SK-N-SH (cell line): Measurements from ENCODE around the gene EBF3. TPM values are rescaled to one million over a fixed set of nuclear protein-coding genes. Genes with fewer than 3 reads are reported as not detected.

Experiments
- CTCF ChIA-PET: fragments of 300-600, 350-600 bp; formaldehyde crosslinking; extraction: SDS; loops from one replicate; lab custom pipeline; 2021; lab: Yijun Ruan, JAX
- POLR2A ChIA-PET: fragments of 350-600 bp; sonication (Branson Sonifier 250); formaldehyde crosslinking; extraction: SDS; loops from one replicate; lab custom pipeline; 2020; ENCODE audit warnings: antibody characterized with exemption, inconsistent platforms; lab: Yijun Ruan, JAX
- DNase-seq: peaks from one replicate; pipeline ENCODE4 v3.0.0; 2012
- H2AFZ ChIP-seq: fragments of 200-600 bp; sonication (generic); 2 replicates; pipeline ENCODE4 v1.8.1; 2016; ENCODE audit warnings: antibody characterized with exemption, mild to moderate bottlenecking, low read depth
- H3F3A ChIP-seq: fragments of 200-600 bp; sonication (generic); replicated peaks from 2 replicates; pipeline ENCODE3; 2016; ENCODE audit warnings: antibody characterized with exemption, mild to moderate bottlenecking; ENCODE audit not compliant: insufficient read depth
- H3K27ac ChIP-seq, 2 experiments: fragments of 200-500 bp in 1 of 2; fragments of 200-600 bp in 1 of 2; sonication (Bioruptor generic) in 1 of 2; sonication (generic), shearing (Covaris generic) in 1 of 2; 2 replicates each; pipeline versions ENCODE4 v1.5.1 to v1.6.1; 2014 to 2016; ENCODE audit warnings: low read depth in 2 of 2, inconsistent platforms in 1 of 2, low read length in 1 of 2, mild to moderate bottlenecking in 1 of 2, mixed read lengths in 1 of 2
- H3K27me3 ChIP-seq: fragments of 200-600 bp; sonication (generic), shearing (Covaris generic); 2 replicates; pipeline ENCODE4 v1.6.1; 2016; ENCODE audit warnings: mixed run types; ENCODE audit not compliant: insufficient read depth
- H3K36me3 ChIP-seq, 2 experiments: fragments of 200-500 bp in 1 of 2; fragments of 200-600 bp in 1 of 2; sonication (Bioruptor generic) in 1 of 2; sonication (generic) in 1 of 2; replicated peaks in 1 of 2; 2 replicates each; pipeline versions ENCODE3 to v1.5.1; 2014 to 2016; ENCODE audit warnings: low read length in 1 of 2, mild to moderate bottlenecking in 1 of 2; ENCODE audit not compliant: insufficient read depth in 2 of 2, control insufficient read depth in 1 of 2
- H3K4me1 ChIP-seq, 2 experiments: fragments of 200-500 bp in 1 of 2; fragments of 200-600 bp in 1 of 2; sonication (Bioruptor generic) in 1 of 2; sonication (generic), shearing (Covaris generic) in 1 of 2; 2 replicates each; pipeline versions ENCODE4 v1.5.1 to v1.6.1; 2014 to 2016; ENCODE audit warnings: low read depth in 1 of 2, low read length in 1 of 2, mixed run types in 1 of 2; ENCODE audit not compliant: insufficient read depth in 2 of 2, control insufficient read depth in 1 of 2
- H3K4me2 ChIP-seq: fragments of 200-600 bp; sonication (generic), shearing (Covaris generic); 2 replicates; pipeline ENCODE4 v1.6.1; 2017; ENCODE audit warnings: mixed run types
- H3K4me3 ChIP-seq, 2 experiments: fragments of 200-500 bp in 1 of 2; fragments of 200-600 bp in 1 of 2; sonication (Bioruptor generic) in 1 of 2; sonication (generic), shearing (Covaris generic) in 1 of 2; 2 replicates each; pipeline versions ENCODE4 v1.5.1 to v1.8.1; 2014 to 2016; ENCODE audit warnings: low read depth in 2 of 2, inconsistent platforms in 1 of 2, low read length in 1 of 2, mild to moderate bottlenecking in 1 of 2, mixed read lengths in 1 of 2, moderate library complexity in 1 of 2
- H3K79me2 ChIP-seq: fragments of 200-600 bp; sonication (generic); 2 replicates; pipeline ENCODE4 v1.8.1; 2017; ENCODE audit warnings: mild to moderate bottlenecking; ENCODE audit not compliant: insufficient read depth
- H3K9ac ChIP-seq: fragments of 200-600 bp; sonication (generic); 2 replicates; pipeline ENCODE4 v1.6.1; 2017; ENCODE audit warnings: mixed run types
- H3K9me2 ChIP-seq: fragments of 200-600 bp; sonication (generic); 2 replicates; pipeline ENCODE4 v1.6.1; 2017; ENCODE audit warnings: mixed run types
- H3K9me3 ChIP-seq: fragments of 200-600 bp; sonication (generic); 2 replicates; pipeline ENCODE4 v1.6.1; 2017; ENCODE audit warnings: mixed run types, mild to moderate bottlenecking, moderate library complexity
- H4K20me1 ChIP-seq: fragments of 200-600 bp; sonication (generic); 2 replicates; pipeline ENCODE4 v1.6.1; 2017; ENCODE audit warnings: mild to moderate bottlenecking, mixed run types; ENCODE audit not compliant: insufficient read depth
- CHD2 ChIP-seq: fragments of 150-350 bp; IDR thresholded peaks from 2 replicates; pipeline ENCODE4 v1.6.1; 2018; ENCODE audit warnings: low read length; ENCODE audit not compliant: partially characterized antibody
- ELF1 ChIP-seq: IDR thresholded peaks from 2 replicates; pipeline ENCODE4 v1.4.0; 2012
- EP300 ChIP-seq, 2 experiments: IDR thresholded peaks; 2 replicates each; pipeline versions ENCODE4 v1.4.0 to v1.6.1; 2012; ENCODE audit warnings: borderline replicate concordance in 1 of 2, low read depth in 1 of 2, low read length in 1 of 2
- EZH2phosphoT487 ChIP-seq: fragments of 200-600 bp; sonication (generic); IDR thresholded peaks from 2 replicates; pipeline ENCODE4 v1.6.1; 2017; ENCODE audit warnings: low read depth, mixed run types, mild to moderate bottlenecking, antibody characterized with exemption, moderate library complexity, borderline replicate concordance
- FOXJ3 ChIP-seq: sonication (generic); formaldehyde crosslinking; IDR thresholded peaks from 2 replicates; pipeline ENCODE4 v1.5.1; 2020; ENCODE audit warnings: mild to moderate bottlenecking, missing genetic modification reagents
- FOXM1 ChIP-seq: IDR thresholded peaks from 2 replicates; pipeline ENCODE4 v1.4.0; 2012; ENCODE audit warnings: low read depth, mild to moderate bottlenecking
- GABPA ChIP-seq: IDR thresholded peaks from 2 replicates; pipeline ENCODE4 v1.4.0; 2012; ENCODE audit warnings: low read depth, mild to moderate bottlenecking
- GATA2 ChIP-seq: sonication (generic); formaldehyde crosslinking; IDR thresholded peaks from 2 replicates; pipeline ENCODE4 v1.5.0; 2020; ENCODE audit warnings: mild to moderate bottlenecking, missing genetic modification reagents
- JUND ChIP-seq: IDR thresholded peaks from 2 replicates; pipeline ENCODE4 v1.4.0; 2012
- MEF2A ChIP-seq: IDR thresholded peaks from 2 replicates; pipeline ENCODE4 v1.4.0; 2012; ENCODE audit warnings: low read depth, borderline replicate concordance
- MXI1 ChIP-seq: IDR thresholded peaks from 2 replicates; pipeline ENCODE4 v1.6.1; 2012; ENCODE audit warnings: mild to moderate bottlenecking, low read depth, low read length, improper control_type of control experiment
- NRF1 ChIP-seq: IDR thresholded peaks from 2 replicates; pipeline ENCODE4 v1.6.1; 2012; ENCODE audit warnings: low read depth, mild to moderate bottlenecking, low read length
- RAD21 ChIP-seq: IDR thresholded peaks from 2 replicates; pipeline ENCODE4 v1.6.1; 2012; ENCODE audit warnings: mild to moderate bottlenecking, low read length
- RCOR1 ChIP-seq: fragments of 150-350 bp; IDR thresholded peaks from 2 replicates; pipeline ENCODE4 v1.6.1; 2017; ENCODE audit warnings: antibody characterized with exemption, low read length
- RFX5 ChIP-seq: IDR thresholded peaks from 2 replicates; pipeline ENCODE4 v1.6.1; 2012; ENCODE audit warnings: mild to moderate bottlenecking, improper control_type of control experiment, low read length
- TAF1 ChIP-seq: IDR thresholded peaks from 2 replicates; pipeline ENCODE4 v1.6.1; 2012; ENCODE audit warnings: low read depth, mild to moderate bottlenecking, low read length, moderate library complexity, borderline replicate concordance
- TCF12 ChIP-seq: IDR thresholded peaks from 2 replicates; pipeline ENCODE4 v1.4.0; 2012
- USF1 ChIP-seq: IDR thresholded peaks from 2 replicates; pipeline ENCODE4 v1.4.0; 2012; ENCODE audit warnings: low read depth, borderline replicate concordance
- USF2 ChIP-seq: fragments of 150-350 bp; IDR thresholded peaks from 2 replicates; pipeline ENCODE4 v1.6.1; 2017; ENCODE audit warnings: antibody characterized with exemption, low read length, low read depth, borderline replicate concordance
- YY1 ChIP-seq: IDR thresholded peaks from 2 replicates; pipeline ENCODE4 v1.4.0; 2012; ENCODE audit warnings: low read depth, mild to moderate bottlenecking
- ZBTB33 ChIP-seq: IDR thresholded peaks from 2 replicates; pipeline ENCODE4 v1.4.0; 2012; ENCODE audit warnings: low read depth, borderline replicate concordance
- WGBS: methylation state at CpG from one replicate; pipeline ENCODE4 v1.1.6; 2017; ENCODE audit warnings: low lambda C conversion rate; 5-methylcytosine and 5-hydroxymethylcytosine counted together
- polyA plus RNA-seq, 3 experiments: library from polyadenylated mRNA; depleted of rRNA; stranded (reverse); fragments of >200 nt; gene quantifications; 2 replicates each; pipeline ENCODE4 v1.2.3, GENCODE V29; 2012

EBF3 gene
- polyA plus RNA-seq, 1 of the 3 experiments (the other 2 are of a cell fraction): not detected

GRCh38 chr10:129865413-129865812 lies 98.7 kb downstream of the EBF3 start:
- TF ChIP-seq GABPA (no peak), USF1 (no peak), MXI1 (no peak), TCF12 (no peak), MEF2A (no peak), NRF1 (no peak), GATA2 (CRISPR knock-in tag) (no peak), ELF1 (no peak), RCOR1 (no peak), EP300 (IDR thresholded peaks at IDR 0.05; ENCODE audit: borderline replicate concordance in 1 of 2, low read depth in 1 of 2, low read length in 1 of 2) (no peak), EZH2phosphoT487 (no peak), RFX5 (no peak), RAD21 (no peak)
- Histone ChIP-seq H3K4me3 (no peak overlapping the region), H3K27ac (no peak overlapping the region), H3K36me3 (no peaks in the 10 kb centered on the region), H3K79me2 (no peaks in the 10 kb centered on the region), H4K20me1 (no peaks in the 10 kb centered on the region), H3K9me2 (no peaks in the 10 kb centered on the region), H3K9ac (no peak overlapping the region), H3F3A (no peaks in the 10 kb centered on the region), H2AFZ (no peak overlapping the region), H3K4me2 (no peak overlapping the region), H3K9me3 (no peaks in the 10 kb centered on the region), H3K27me3 (no peaks in the 10 kb centered on the region), H3K4me1 (peaks cover 0 to 14% of the 10 kb centered on the region in 2 experiments; a peak in 1 of 4 replicates)
- ChIA-PET POLR2A (no interaction called here), CTCF (no interaction called here)
- no peak for DNase-seq
- WGBS: 33% methylated on average over 6 of the region's 7 CpGs

- H2AFZ ChIP-seq: no peak overlapping the region
- TF ChIP-seq EP300 (IDR thresholded peaks at IDR 0.05; ENCODE audit: borderline replicate concordance in 1 of 2, low read depth in 1 of 2, low read length in 1 of 2) (no peak), YY1 (no peak), TAF1 (no peak), CHD2 (no peak), NRF1 (no peak), FOXM1 (no peak), RAD21 (no peak), JUND (no peak), ZBTB33 (no peak), FOXJ3 (CRISPR knock-in tag) (no peak), USF2 (no peak), RFX5 (no peak)
- H3K36me3 ChIP-seq: no peaks in the 10 kb centered on the region
- H3K79me2 ChIP-seq: no peaks in the 10 kb centered on the region
- peaks cover 0 to 9% of the 10 kb centered on the region in 2 experiments; a peak in 1 of 4 replicates for H3K4me1 ChIP-seq
- CTCF ChIA-PET: interaction anchor here (1.0 to 1.3 kb wide), 2 partner anchors 24 to 107 kb away, joined by 3 to 4 read pairs; no protein-coding TSS in a partner anchor
- H3F3A ChIP-seq: no peaks in the 10 kb centered on the region
- H3K4me3 ChIP-seq: no peak overlapping the region
- H3K27ac ChIP-seq: no peak overlapping the region
- no peak for DNase-seq
- H3K9me3 ChIP-seq: no peaks in the 10 kb centered on the region
- H3K9me2 ChIP-seq: no peaks in the 10 kb centered on the region
- no peaks in the 10 kb centered on the region for H4K20me1 ChIP-seq
- no peaks in the 10 kb centered on the region for H3K27me3 ChIP-seq
- WGBS: 41% methylated on average over 6 of the region's 9 CpGs
- no peak overlapping the region for H3K4me2 ChIP-seq
- POLR2A ChIA-PET: no interaction called here
- no peak overlapping the region for H3K9ac ChIP-seq
Measured at GRCh38 chr10:129864601-129865126, 99.4 kb downstream of the EBF3 start.
